K562 (cell line): ENCODE data around the gene AGO1. TPM values are rescaled to one million over a fixed set of nuclear protein-coding genes. Genes with fewer than 3 reads are reported as not detected.

Experiments
- E2F5 ChIP-seq: sonication (generic); formaldehyde crosslinking; IDR thresholded peaks from 2 replicates; pipeline ENCODE4 v1.8.0; 2022; ENCODE audit warnings: mild to moderate bottlenecking, missing genetic modification reagents
- MEIS2 ChIP-seq: fragments of 450-650 bp; IDR thresholded peaks from 2 replicates; pipeline ENCODE4 v1.6.1; 2014; ENCODE audit warnings: mild to moderate bottlenecking; ENCODE audit not compliant: partially characterized antibody
- PHF8 ChIP-seq: fragments of 200-600 bp; sonication (generic); IDR thresholded peaks from 2 replicates; pipeline ENCODE4 v1.6.1; 2012; ENCODE audit warnings: mixed run types, mild to moderate bottlenecking, inconsistent platforms, low read length, moderate library complexity, borderline replicate concordance
- RCOR1 ChIP-seq, 2 experiments: IDR thresholded peaks; 2 replicates each; pipeline ENCODE4 v1.6.1; 2012; ENCODE audit warnings: low read depth in 2 of 2, low read length in 2 of 2, borderline replicate concordance in 1 of 2, improper control_type of control experiment in 1 of 2
- RERE ChIP-seq: sonication (generic); formaldehyde crosslinking; IDR thresholded peaks from 2 replicates; pipeline ENCODE4 v1.8.0; 2023; ENCODE audit warnings: missing genetic modification reagents, mild to moderate bottlenecking, borderline replicate concordance
- STAT5A ChIP-seq: IDR thresholded peaks from 2 replicates; pipeline ENCODE4 v1.6.1; 2012; ENCODE audit warnings: low read length, inconsistent platforms, borderline replicate concordance
- polyA plus RNA-seq, 8 experiments: library from polyadenylated mRNA; depleted of rRNA in 4 of 8; stranded (reverse) in 5 of 8; unstranded in 3 of 8; fragments of >200 nt; fragmentation: Nextera tagmentation in 2 of 8; fragmentation: Illumina TruSeq in 1 of 8; extraction: Ambion mirVana in 2 of 8; extraction: Trizol in 1 of 8; gene quantifications; 2 replicates each; pipeline versions ENCODE4 v1.2.1 to v1.2.3, GENCODE V29; 2011 to 2014; ENCODE audit warnings: inconsistent platforms in 1 of 8, missing spikeins in 1 of 8
- total RNA-seq, 7 experiments: library from RNA; depleted of rRNA in 6 of 7; stranded (reverse); fragments of >200 nt in 6 of 7; fragmentation: Illumina TruSeq in 2 of 7; extraction: Trizol in 2 of 7; gene quantifications; 2 replicates each; pipeline versions ENCODE4 v1.2.1 to v1.2.3, GENCODE V29; 2011 to 2021; ENCODE audit warnings: low replicate concordance in 1 of 7
- TF ChIP-seq, protein P1 (sequence below): IDR thresholded peaks from 2 replicates; pipeline ENCODE4 v1.6.1; 2014; ENCODE audit warnings: antibody characterized with exemption
- TF ChIP-seq, protein P2 (sequence below): IDR thresholded peaks from 3 replicates; pipeline ENCODE4 v1.6.1; 2011; ENCODE audit warnings: borderline replicate concordance, mild to moderate bottlenecking; ENCODE audit not compliant: insufficient read length, insufficient read depth
- TF ChIP-seq, protein P3 (sequence below): fragments of 450-650 bp; formaldehyde crosslinking; conservative IDR thresholded peaks from 2 replicates; pipeline ENCODE4 v1.4.0; 2022; ENCODE audit warnings: mild to moderate bottlenecking, missing genetic modification characterization
- TF ChIP-seq, protein P4 (sequence below), 2 experiments: fragments of 450-650 bp; conservative IDR thresholded peaks; 2 replicates each; pipeline ENCODE4 v1.6.1; 2017; ENCODE audit warnings: mild to moderate bottlenecking in 2 of 2, moderate library complexity in 2 of 2

The AGO1 gene
- total and polyA plus RNA-seq, 9 of the 15 experiments (the other 6 are each of a cell fraction or from before 2014, with no cell fraction given): 7.3 to 64.2 (median 26.0) TPM

DNA sequence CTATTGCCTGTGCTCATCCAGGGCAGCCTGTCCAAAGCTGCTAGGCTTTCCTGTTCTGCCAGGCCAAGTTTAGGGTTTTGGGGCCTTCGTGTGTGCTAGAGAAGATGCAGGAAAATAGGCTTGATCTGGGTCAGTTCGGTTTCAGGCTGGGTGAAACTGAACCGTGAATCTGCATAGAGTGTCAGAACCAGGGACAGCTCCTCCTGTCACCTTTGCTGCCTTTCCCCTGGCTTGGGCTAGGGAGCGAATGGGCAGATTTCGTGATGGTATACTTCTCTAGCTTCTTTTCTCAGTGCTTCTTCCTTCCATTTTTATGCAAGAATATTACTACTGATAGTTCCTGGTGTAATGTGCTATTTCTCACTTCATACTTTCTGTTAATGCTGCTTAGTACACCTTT, 6.0 kb upstream of the AGO1 start (continued):
- TF ChIP-seq, protein P1, sequence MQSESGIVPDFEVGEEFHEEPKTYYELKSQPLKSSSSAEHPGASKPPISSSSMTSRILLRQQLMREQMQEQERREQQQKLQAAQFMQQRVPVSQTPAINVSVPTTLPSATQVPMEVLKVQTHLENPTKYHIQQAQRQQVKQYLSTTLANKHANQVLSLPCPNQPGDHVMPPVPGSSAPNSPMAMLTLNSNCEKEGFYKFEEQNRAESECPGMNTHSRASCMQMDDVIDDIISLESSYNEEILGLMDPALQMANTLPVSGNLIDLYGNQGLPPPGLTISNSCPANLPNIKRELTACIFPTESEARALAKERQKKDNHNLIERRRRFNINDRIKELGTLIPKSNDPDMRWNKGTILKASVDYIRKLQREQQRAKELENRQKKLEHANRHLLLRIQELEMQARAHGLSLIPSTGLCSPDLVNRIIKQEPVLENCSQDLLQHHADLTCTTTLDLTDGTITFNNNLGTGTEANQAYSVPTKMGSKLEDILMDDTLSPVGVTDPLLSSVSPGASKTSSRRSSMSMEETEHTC: no peak
- TF ChIP-seq, protein P2, sequence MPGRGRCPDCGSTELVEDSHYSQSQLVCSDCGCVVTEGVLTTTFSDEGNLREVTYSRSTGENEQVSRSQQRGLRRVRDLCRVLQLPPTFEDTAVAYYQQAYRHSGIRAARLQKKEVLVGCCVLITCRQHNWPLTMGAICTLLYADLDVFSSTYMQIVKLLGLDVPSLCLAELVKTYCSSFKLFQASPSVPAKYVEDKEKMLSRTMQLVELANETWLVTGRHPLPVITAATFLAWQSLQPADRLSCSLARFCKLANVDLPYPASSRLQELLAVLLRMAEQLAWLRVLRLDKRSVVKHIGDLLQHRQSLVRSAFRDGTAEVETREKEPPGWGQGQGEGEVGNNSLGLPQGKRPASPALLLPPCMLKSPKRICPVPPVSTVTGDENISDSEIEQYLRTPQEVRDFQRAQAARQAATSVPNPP: no peak
- TF ChIP-seq STAT5A: no peak
- TF ChIP-seq RERE (CRISPR knock-in tag): no peak
- TF ChIP-seq, protein P3, sequence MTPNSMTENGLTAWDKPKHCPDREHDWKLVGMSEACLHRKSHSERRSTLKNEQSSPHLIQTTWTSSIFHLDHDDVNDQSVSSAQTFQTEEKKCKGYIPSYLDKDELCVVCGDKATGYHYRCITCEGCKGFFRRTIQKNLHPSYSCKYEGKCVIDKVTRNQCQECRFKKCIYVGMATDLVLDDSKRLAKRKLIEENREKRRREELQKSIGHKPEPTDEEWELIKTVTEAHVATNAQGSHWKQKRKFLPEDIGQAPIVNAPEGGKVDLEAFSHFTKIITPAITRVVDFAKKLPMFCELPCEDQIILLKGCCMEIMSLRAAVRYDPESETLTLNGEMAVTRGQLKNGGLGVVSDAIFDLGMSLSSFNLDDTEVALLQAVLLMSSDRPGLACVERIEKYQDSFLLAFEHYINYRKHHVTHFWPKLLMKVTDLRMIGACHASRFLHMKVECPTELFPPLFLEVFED: no peak
- TF ChIP-seq MEIS2: peak; percentile 53
- TF ChIP-seq, protein P4, sequence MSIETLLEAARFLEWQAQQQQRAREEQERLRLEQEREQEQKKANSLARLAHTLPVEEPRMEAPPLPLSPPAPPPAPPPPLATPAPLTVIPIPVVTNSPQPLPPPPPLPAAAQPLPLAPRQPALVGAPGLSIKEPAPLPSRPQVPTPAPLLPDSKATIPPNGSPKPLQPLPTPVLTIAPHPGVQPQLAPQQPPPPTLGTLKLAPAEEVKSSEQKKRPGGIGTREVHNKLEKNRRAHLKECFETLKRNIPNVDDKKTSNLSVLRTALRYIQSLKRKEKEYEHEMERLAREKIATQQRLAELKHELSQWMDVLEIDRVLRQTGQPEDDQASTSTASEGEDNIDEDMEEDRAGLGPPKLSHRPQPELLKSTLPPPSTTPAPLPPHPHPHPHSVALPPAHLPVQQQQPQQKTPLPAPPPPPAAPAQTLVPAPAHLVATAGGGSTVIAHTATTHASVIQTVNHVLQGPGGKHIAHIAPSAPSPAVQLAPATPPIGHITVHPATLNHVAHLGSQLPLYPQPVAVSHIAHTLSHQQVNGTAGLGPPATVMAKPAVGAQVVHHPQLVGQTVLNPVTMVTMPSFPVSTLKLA (conservative IDR thresholded peaks at IDR 0.05): peak in 1 of 2 experiments; percentile 38; a peak in 1 of 4 replicates
- TF ChIP-seq PHF8: no peak
- no peak for TF ChIP-seq E2F5
- peak in 1 of 2 experiments; percentile 57; a peak in 1 of 4 replicates for TF ChIP-seq RCOR1 (IDR thresholded peaks at IDR 0.05; ENCODE audit: borderline replicate concordance in 1 of 2, low read depth in 2 of 2, low read length in 2 of 2)
